CD8-positive, alpha-beta memory T cell (primary cell): ENCODE measurements around the gene CD82. TPM values are rescaled to one million over a fixed set of nuclear protein-coding genes. Genes with fewer than 3 reads are reported as not detected.

Source experiments
- CTCF ChIA-PET: fragments of 350-600 bp; sonication (Branson Sonifier 250); formaldehyde crosslinking; loops from one replicate; lab custom pipeline; 2021; ENCODE audit warnings: antibody characterized with exemption; lab: Charles Lee
- POLR2A ChIA-PET: fragments of 350-600 bp; sonication (Branson Sonifier 250); formaldehyde crosslinking; loops from one replicate; lab custom pipeline; 2021; ENCODE audit warnings: antibody characterized with exemption; lab: Charles Lee
- DNase-seq, 5 donors: peaks; one replicate each; pipeline versions ENCODE4 v3.0.0 to v3.0.0-alpha.2; 2020 to 2022; ENCODE audit warnings: mixed read lengths in 1 of 5
- H3K27ac ChIP-seq: one replicate; pipeline ENCODE4 v1.7.0; 2013; ENCODE audit warnings: low read depth, mild to moderate bottlenecking, low read length, moderate library complexity
- H3K27me3 ChIP-seq: 2 replicates; pipeline ENCODE4 v1.7.0; 2013; ENCODE audit warnings: low read length, mild to moderate bottlenecking; ENCODE audit not compliant: insufficient read depth, poor library complexity, severe bottlenecking
- H3K36me3 ChIP-seq: 2 replicates; pipeline ENCODE4 v1.7.0; 2013; ENCODE audit warnings: mild to moderate bottlenecking, low read length, moderate library complexity; ENCODE audit not compliant: insufficient read depth
- H3K4me1 ChIP-seq: 2 replicates; pipeline ENCODE4 v1.7.0; 2013; ENCODE audit warnings: mild to moderate bottlenecking, low read length, moderate library complexity; ENCODE audit not compliant: insufficient read depth
- H3K4me3 ChIP-seq: 2 replicates; pipeline ENCODE4 v1.7.0; 2013; ENCODE audit warnings: mild to moderate bottlenecking, low read length
- H3K9me3 ChIP-seq: 2 replicates; pipeline ENCODE4 v1.7.0; 2013; ENCODE audit warnings: mild to moderate bottlenecking, low read length
- H3K27ac Mint-ChIP-seq, 8 donors: one replicate each; pipeline ENCODE4 v1.8.0; 2020 to 2021; ENCODE audit warnings: mixed read lengths in 8 of 8, mild to moderate bottlenecking in 6 of 8, inconsistent platforms in 3 of 8, moderate library complexity in 3 of 8
- H3K27me3 Mint-ChIP-seq, 2 donors: one replicate each; pipeline ENCODE4 v1.8.0; 2020 to 2021; ENCODE audit warnings: mixed read lengths in 2 of 2, mild to moderate bottlenecking in 1 of 2, moderate library complexity in 1 of 2
- H3K36me3 Mint-ChIP-seq, 3 donors: one replicate each; pipeline ENCODE4 v1.8.0; 2020 to 2021; ENCODE audit warnings: mixed read lengths in 3 of 3, inconsistent platforms in 1 of 3, mild to moderate bottlenecking in 1 of 3
- H3K4me1 Mint-ChIP-seq, 3 donors: one replicate each; pipeline ENCODE4 v1.8.0; 2020 to 2021; ENCODE audit warnings: mixed read lengths in 3 of 3, inconsistent platforms in 1 of 3, mild to moderate bottlenecking in 1 of 3
- H3K4me3 Mint-ChIP-seq, 7 donors: one replicate each; pipeline ENCODE4 v1.8.0; 2020 to 2021; ENCODE audit warnings: mixed read lengths in 7 of 7, mild to moderate bottlenecking in 6 of 7, moderate library complexity in 4 of 7, inconsistent platforms in 2 of 7
- H3K9me3 Mint-ChIP-seq, 5 donors: one replicate each; pipeline ENCODE4 v1.8.0; 2020 to 2022; ENCODE audit warnings: mixed read lengths in 5 of 5, mild to moderate bottlenecking in 3 of 5, moderate library complexity in 2 of 5, inconsistent platforms in 1 of 5
- polyA plus RNA-seq: library from polyadenylated mRNA; unstranded; fragments of 300-500 nt; fragmentation: Illumina TruSeq; gene quantifications from one replicate; pipeline ENCODE4 v1.2.3, GENCODE V29; 2021
- total RNA-seq, 2 experiments: library from RNA; stranded (reverse); gene quantifications; one replicate each; pipeline ENCODE4 v1.2.3, GENCODE V29; 2021

CD82 gene
- total and polyA plus RNA-seq, 3 experiments from 2014 or later, result 131 to 388 (median 356) TPM

DNA sequence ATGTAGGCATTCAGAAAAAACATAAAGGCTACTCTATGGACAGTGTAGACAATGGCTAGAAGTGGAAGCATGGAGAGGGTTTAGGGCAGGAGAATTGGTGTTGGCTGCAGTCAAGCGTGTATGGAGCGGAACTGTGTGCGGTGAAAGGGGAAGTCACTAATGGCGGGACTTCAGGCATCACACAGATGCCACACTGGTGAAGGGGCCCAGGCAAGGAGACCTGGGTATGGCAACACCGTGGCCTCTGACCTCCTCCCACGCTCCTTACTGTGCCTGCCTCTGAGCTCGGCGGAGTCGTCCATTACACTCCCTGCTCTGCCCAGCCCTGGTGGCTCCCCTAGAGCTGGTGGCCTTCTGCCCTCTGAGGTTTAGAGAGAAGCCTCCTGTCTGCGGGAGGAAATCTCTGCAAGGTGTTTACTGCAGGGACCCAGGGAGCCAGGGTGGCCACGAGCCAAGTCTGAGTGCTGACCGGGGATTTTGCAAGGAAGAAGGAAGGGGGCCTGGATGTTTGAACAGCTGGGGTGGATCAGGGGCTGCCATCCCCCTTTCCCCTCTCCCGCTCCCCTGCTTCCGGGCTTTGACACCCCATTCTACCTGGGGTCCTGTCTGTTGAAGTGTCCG is 86.2 kb downstream of the CD82 start:
- H3K4me1 ChIP-seq, result no peaks in the 10 kb centered on the region
- no peaks in the 10 kb centered on the region for H3K27me3 ChIP-seq
- Mint-ChIP-seq H3K4me3 (no peak overlapping the region), H3K4me1 (peaks cover 6 to 9% (median 8%) of the 10 kb centered on the region in 3 donors), H3K9me3 (peaks cover 6 to 8% (median 8%) of the 10 kb centered on the region in 5 donors), H3K27ac (peak overlapping the region in 1 of 8 donors; percentile 63), H3K27me3 (peaks cover 24 to 66% of the 10 kb centered on the region in 2 donors), H3K36me3 (peaks cover 0 to 5% (median 2%) of the 10 kb centered on the region in 3 donors)
- H3K36me3 ChIP-seq, result no peaks in the 10 kb centered on the region
- no peaks in the 10 kb centered on the region for H3K9me3 ChIP-seq
- no peak for DNase-seq
- H3K4me3 ChIP-seq, result no peak overlapping the region
- ChIA-PET CTCF (no interaction called here), POLR2A (no interaction called here)
- no peak overlapping the region for H3K27ac ChIP-seq

DNA sequence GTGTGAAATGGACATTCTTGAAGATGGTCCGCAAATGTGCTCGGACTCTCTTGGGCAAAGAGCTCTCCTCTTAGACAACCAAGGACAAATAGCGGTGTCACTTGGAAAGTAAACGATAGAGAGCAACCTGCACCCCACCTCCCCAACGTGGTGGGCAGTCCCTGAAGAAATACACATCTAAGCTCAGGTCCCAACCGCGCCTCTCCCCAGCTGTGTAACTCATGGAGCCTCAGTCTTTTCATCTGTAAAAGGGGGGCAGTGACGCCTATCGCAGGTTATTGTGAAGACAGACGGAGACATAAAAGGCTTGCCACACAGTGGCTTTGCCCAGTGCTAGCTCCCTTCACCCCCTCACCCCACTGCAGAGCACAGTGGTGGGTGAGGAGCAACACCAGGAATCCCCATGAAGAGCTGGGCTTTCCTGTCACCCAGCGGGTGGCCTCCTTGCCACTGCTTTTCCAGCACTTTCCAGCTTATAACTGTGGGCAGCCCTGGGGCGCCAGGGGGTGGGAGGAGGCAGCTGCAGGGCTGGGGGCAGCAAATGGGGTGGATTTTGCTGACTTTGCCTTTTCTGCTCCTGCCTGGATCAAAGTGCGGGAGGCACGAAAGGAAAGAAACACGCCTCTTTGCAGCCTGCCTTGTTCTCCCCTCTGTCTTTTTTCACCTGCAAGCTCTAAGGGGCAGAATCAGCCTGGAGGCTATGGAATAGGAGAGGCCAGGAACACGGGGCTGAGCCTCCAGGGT is 87.6 kb downstream of the CD82 start:
- Mint-ChIP-seq H3K4me3 (peak overlapping the region in 1 of 7 donors; percentile 13), H3K4me1 (peaks cover 0 to 1% (median under 1%) of the 10 kb centered on the region in 3 donors), H3K9me3 (no peaks in the 10 kb centered on the region), H3K36me3 (peaks cover 0 to 2% (median 0%) of the 10 kb centered on the region in 3 donors), H3K27ac (no peak overlapping the region), H3K27me3 (peaks cover 18 to 55% of the 10 kb centered on the region in 2 donors)
- Histone ChIP-seq H3K9me3 (no peaks in the 10 kb centered on the region), H3K36me3 (no peaks in the 10 kb centered on the region), H3K27ac (no peak overlapping the region), H3K4me3 (no peak overlapping the region), H3K27me3 (no peaks in the 10 kb centered on the region), H3K4me1 (no peaks in the 10 kb centered on the region)
- ChIA-PET CTCF (interaction anchor here (1.4 kb wide), 1 partner anchor 70 kb away, joined by 3 read pairs; no protein-coding TSS in a partner anchor), POLR2A (no interaction called here)
- DNase-seq, result no peak

DNA sequence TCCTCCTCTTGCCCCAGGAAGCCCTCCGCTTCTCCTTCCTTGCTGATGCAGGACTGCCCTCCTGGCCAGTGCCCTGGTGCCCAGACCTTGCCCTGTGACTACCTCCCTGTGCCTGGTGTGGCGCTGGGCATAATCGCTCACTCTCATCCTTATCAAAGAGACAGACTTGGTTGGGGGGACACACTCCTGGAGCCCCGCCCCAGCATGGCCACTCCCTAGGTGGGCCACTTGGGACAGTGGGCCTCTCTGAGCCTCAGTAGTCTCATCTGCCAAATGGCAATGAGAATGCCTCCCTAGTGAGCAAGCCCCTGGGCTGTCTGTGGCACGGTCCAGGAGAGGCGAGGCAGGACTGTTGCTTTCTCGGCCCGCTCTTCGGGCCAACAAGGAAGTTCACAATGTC is 88.6 kb downstream of the CD82 start:
- Mint-ChIP-seq H3K9me3 (no peaks in the 10 kb centered on the region), H3K36me3 (peaks cover 0 to 2% (median 0%) of the 10 kb centered on the region in 3 donors), H3K27ac (no peak overlapping the region), H3K4me1 (peaks cover 4 to 7% (median 4%) of the 10 kb centered on the region in 3 donors), H3K27me3 (peaks cover 15 to 50% of the 10 kb centered on the region in 2 donors), H3K4me3 (no peak overlapping the region)
- Histone ChIP-seq H3K9me3 (no peaks in the 10 kb centered on the region), H3K4me1 (peaks cover 6% of the 10 kb centered on the region), H3K27me3 (no peaks in the 10 kb centered on the region), H3K36me3 (no peaks in the 10 kb centered on the region), H3K4me3 (no peak overlapping the region), H3K27ac (no peak overlapping the region)
- ChIA-PET POLR2A (no interaction called here), CTCF (interaction anchor here (1.4 kb wide), 1 partner anchor 71 kb away, joined by 3 read pairs; no protein-coding TSS in a partner anchor)
- DNase-seq, result no peak

DNA sequence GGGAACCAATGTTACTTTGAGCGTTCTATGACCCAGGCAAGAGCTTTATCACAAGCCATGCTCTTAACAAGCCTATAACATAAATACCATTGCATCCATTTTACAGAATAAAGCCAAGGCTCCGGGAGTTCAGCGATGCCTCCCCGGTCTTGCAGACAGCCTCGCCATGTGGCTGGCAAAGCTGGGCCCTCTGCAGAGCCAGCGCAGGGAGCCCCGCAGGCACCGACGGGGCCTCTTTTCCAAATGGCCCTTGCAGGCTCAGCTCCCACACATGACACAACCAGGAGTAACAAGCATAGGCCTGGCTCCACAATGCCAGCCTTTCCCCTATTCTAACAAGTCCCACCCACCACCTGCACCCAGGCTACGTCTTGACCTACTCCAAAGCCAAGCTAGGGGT is 89.1 kb downstream of the CD82 start:
- H3K9me3 Mint-ChIP-seq, result no peaks in the 10 kb centered on the region
- Histone ChIP-seq H3K9me3 (no peaks in the 10 kb centered on the region), H3K4me3 (no peak overlapping the region), H3K4me1 (peaks cover 11% of the 10 kb centered on the region), H3K36me3 (no peaks in the 10 kb centered on the region), H3K27ac (no peak overlapping the region), H3K27me3 (no peaks in the 10 kb centered on the region)
- no peak overlapping the region for H3K27ac Mint-ChIP-seq
- ChIA-PET POLR2A (no interaction called here), CTCF (no interaction called here)
- DNase-seq, result no peak
- peaks cover 18 to 44% of the 10 kb centered on the region in 2 donors for H3K27me3 Mint-ChIP-seq
- peaks cover 9 to 12% (median 9%) of the 10 kb centered on the region in 3 donors for H3K4me1 Mint-ChIP-seq
- H3K4me3 Mint-ChIP-seq, result no peak overlapping the region
- H3K36me3 Mint-ChIP-seq, result peaks cover 0 to 4% (median 0%) of the 10 kb centered on the region in 3 donors

DNA sequence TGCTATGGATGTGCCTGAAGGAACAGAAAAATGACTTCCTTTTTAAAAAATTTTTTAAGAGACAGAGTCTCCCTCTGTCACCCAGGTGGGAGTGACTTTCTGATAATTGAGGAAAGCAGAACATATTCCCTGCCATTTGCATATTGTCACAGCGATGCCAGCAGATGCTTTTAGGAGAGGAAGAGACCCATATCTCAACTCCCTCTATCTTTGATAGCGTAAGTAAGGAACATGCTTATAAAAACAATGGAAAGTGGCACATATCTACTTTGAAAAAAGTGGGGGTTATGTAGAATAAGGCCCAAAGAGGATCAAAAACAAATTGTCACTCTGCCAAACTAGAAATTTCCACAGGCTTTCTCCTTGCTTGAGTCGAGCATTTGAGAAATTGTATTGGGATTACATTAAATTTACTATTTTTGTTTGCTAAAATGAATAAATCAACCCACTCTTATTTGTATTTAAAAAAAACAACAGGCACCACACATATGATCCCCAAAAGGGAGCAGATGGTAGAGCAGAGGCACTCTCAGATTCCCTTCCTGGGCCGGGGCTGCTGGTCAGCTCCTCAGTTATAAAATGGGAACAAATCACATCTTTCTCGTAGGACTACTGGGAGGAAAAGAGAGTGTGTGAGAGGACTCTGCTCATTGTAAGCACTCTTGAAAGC is 92.5 kb downstream of the CD82 start:
- Mint-ChIP-seq H3K9me3 (peaks cover 0 to 4% (median 0%) of the 10 kb centered on the region in 5 donors), H3K4me3 (no peak overlapping the region), H3K27me3 (peaks cover 15 to 22% of the 10 kb centered on the region in 2 donors), H3K27ac (no peak overlapping the region), H3K4me1 (peaks cover 18 to 24% (median 22%) of the 10 kb centered on the region in 3 donors), H3K36me3 (peaks cover 0 to 4% (median 4%) of the 10 kb centered on the region in 3 donors)
- ChIA-PET POLR2A (no interaction called here), CTCF (interaction anchor here (0.8 to 1.0 kb wide), 2 partner anchors 118 to 253 kb away, joined by 3 to 4 read pairs; no protein-coding TSS in a partner anchor)
- Histone ChIP-seq H3K4me1 (peaks cover 14% of the 10 kb centered on the region), H3K9me3 (no peaks in the 10 kb centered on the region), H3K27me3 (no peaks in the 10 kb centered on the region), H3K27ac (no peak overlapping the region), H3K4me3 (no peak overlapping the region), H3K36me3 (no peaks in the 10 kb centered on the region)
- no peak for DNase-seq

DNA sequence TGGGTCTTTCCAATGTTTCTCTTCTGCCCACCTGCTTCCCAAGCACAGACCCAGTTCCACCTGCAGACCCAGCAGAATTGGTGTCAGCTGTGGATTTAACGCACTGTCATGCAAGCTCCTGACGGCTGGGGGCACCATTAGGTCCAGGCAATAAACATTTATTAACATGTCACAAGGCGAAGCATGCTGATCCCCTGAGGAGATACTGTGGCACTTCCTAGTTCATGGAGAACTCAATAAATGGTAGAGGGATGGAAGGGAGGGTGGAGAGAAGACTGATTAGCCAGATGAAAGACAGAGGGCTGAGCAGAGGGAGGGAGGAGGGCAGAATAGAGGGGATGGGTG is 93.0 kb downstream of the CD82 start:
- DNase-seq, result peak in 1 of 5 donors; percentile 13
- H3K4me3 ChIP-seq, result no peak overlapping the region
- Mint-ChIP-seq H3K9me3 (peaks cover 0 to 4% (median 0%) of the 10 kb centered on the region in 5 donors), H3K27ac (no peak overlapping the region), H3K4me3 (no peak overlapping the region), H3K36me3 (peaks cover 0 to 4% (median 4%) of the 10 kb centered on the region in 3 donors), H3K4me1 (peaks cover 18 to 24% (median 22%) of the 10 kb centered on the region in 3 donors), H3K27me3 (peaks cover 13 to 21% of the 10 kb centered on the region in 2 donors)
- ChIA-PET POLR2A (no interaction called here), CTCF (interaction anchor here (0.8 to 1.0 kb wide), 2 partner anchors 118 to 253 kb away, joined by 3 to 4 read pairs; no protein-coding TSS in a partner anchor)
- H3K27ac ChIP-seq, result no peak overlapping the region
- no peaks in the 10 kb centered on the region for H3K36me3 ChIP-seq
- H3K9me3 ChIP-seq, result no peaks in the 10 kb centered on the region
- peaks cover 14% of the 10 kb centered on the region for H3K4me1 ChIP-seq
- H3K27me3 ChIP-seq, result no peaks in the 10 kb centered on the region

DNA sequence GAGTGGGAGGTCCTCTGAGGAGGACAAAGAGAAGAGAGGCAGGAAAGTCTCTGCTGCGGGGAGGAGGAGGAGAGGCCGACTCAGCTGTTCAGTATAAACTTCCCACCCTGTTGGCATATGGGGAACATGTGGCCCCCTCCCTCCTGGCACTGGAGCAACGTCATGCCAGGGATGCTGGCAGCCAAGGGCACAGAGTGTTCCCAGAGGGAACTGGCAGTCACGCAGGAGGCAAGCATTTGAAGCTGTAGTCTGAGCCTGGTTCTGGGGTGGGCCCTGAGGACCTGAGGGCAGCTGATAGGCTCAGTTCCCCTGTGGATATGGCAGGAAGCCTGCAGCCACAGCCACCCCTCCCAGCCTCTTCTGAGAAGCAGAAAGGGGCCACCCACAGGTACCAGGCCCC is 94.2 kb downstream of the CD82 start:
- no peak for DNase-seq
- no peak overlapping the region for H3K4me3 Mint-ChIP-seq
- H3K27ac ChIP-seq, result no peak overlapping the region
- H3K36me3 Mint-ChIP-seq, result peaks cover 0 to 4% (median 4%) of the 10 kb centered on the region in 3 donors
- POLR2A ChIA-PET, result no interaction called here
- no peaks in the 10 kb centered on the region for H3K27me3 ChIP-seq
- H3K4me3 ChIP-seq, result no peak overlapping the region
- no peaks in the 10 kb centered on the region for H3K9me3 ChIP-seq
- H3K4me1 ChIP-seq, result peaks cover 14% of the 10 kb centered on the region
- no peak overlapping the region for H3K27ac Mint-ChIP-seq
- H3K9me3 Mint-ChIP-seq, result peaks cover 0 to 4% (median 0%) of the 10 kb centered on the region in 5 donors
- no peaks in the 10 kb centered on the region for H3K36me3 ChIP-seq
- peaks cover 10 to 11% of the 10 kb centered on the region in 2 donors for H3K27me3 Mint-ChIP-seq
- H3K4me1 Mint-ChIP-seq, result peaks cover 18 to 24% (median 22%) of the 10 kb centered on the region in 3 donors
- CTCF ChIA-PET, result interaction anchor here (0.7 to 1.2 kb wide), 2 partner anchors 116 to 373 kb away, joined by 3 to 4 read pairs; no protein-coding TSS in a partner anchor
